Stimulated activated CD4-positive, alpha-beta T cell treated with anti-CD3 and anti-CD28 coated beads, Interleukin-15, amount 100 ng/mL, for 24 hours (primary cell): ENCODE measurements around the gene TTC21A.

Experiments used
- DNase-seq: peaks from one replicate; pipeline ENCODE4 v3.0.0-alpha.2; 2020

Gene TTC21A

GRCh38 chr3:39099738-39100499 lies 7.6 kb upstream of the TTC21A start:
- no peak for DNase-seq

GRCh38 chr3:39100500-39100886 lies 7.0 kb upstream of the TTC21A start:
- DNase-seq, result no peak

GRCh38 chr3:39101022-39101689 lies 6.3 kb upstream of the TTC21A start:
- DNase-seq, result peak; percentile 56

DNA sequence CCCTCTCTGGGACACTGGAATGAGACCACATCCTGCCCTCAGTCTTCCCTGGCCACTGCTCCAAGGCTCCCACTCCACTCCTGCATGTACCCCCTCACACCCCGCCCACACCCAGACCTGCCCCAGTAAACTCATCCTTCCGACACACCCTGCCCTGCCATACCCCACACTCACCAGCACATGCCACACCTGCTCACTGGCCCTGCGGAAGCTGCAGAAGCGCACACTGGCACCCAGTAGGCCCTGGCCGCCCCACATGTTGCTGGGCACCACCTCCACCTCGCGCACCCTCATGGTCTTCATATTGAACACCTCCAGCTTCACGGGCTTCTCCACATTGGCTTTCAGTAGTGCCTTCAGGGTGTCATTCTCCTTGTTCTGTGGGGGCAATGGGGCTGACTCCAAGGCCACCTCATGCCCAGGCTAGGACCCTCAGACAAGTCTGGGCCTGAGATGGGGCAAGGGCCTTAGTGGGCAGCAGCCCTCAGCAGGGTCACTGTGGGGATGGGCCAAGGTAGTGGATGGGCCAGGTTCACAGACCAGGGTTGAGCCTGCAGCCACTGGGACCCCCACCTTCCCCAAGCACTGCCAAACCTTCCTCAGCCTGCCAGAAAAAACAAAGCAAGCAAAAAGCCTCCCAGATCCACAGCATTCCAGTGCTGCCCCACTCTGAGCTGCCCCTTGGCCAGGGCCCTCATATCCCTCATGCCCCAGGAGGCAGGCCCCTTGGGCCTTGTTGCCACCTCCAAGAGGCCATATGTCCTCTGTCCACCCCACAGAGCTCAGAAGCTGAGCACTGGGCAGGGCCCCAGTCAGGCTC lies 4.8 kb upstream of the TTC21A start:
- DNase-seq, result no peak

DNA sequence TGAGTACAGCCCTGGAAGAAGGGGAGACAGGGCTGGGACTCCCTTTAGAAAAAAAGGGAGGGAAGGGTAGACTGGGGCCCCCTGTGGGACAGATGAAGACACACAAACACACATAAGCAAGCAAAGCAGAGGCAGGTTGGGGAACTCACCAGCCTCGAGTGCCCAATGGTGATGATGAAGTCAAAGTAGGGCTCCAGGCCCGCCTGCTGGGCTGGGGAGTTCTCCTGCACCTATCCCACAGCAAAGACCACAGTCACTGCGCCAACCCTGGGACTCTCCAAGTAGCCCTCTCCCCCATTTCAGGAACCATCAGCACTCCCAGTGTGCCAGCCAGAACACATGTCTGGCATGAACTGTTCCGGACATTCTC lies 4.2 kb upstream of the TTC21A start:
- no peak for DNase-seq

- no peak for DNase-seq
Observed at GRCh38 chr3:39103791-39104552, 3.5 kb upstream of the TTC21A start.

GRCh38 chr3:39104961-39105686 lies 2.4 kb upstream of the TTC21A start:
- DNase-seq, result peak; percentile 24

GRCh38 chr3:39105687-39106063 lies 1.8 kb upstream of the TTC21A start:
- no peak for DNase-seq

GRCh38 chr3:39106281-39106811 lies 1.1 kb upstream of the TTC21A start:
- DNase-seq, result no peak

DNA sequence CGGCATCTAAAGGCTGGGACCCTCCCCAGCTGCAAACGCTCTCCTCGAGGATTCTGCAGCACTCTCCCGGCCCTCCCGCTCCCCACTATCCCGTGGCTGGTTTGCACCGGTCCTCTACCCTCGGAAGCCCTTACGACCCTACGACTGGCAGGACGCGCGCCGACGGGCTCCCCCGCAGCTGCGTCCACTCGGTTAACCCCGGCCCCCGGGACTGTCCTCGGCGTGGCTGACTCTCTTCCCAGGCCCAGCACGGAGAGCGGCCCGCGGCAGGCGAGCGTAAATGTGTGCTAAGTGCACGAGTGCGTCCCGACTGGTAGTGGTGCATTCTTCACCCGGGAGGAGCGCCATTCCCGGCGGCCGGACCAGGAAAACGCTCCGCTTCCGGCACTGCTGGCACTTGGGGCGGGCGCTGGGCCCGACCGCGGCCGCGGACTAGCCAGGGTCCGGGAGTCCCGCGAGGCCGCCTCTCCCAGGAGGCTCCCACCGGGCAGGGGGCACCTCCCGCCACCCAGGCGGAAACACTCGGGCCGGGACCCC lies 561 bp upstream of the TTC21A start:
- peak; percentile 43 for DNase-seq

GRCh38 chr3:39108200-39108710 lies 775 bp downstream of the TTC21A start:
- peak; percentile 14 for DNase-seq

GRCh38 chr3:39109086-39109485 lies 1.6 kb downstream of the TTC21A start:
- DNase-seq, result no peak

- no peak for DNase-seq
Observed at GRCh38 chr3:39110041-39110639, 2.7 kb downstream of the TTC21A start.

GRCh38 chr3:39112113-39112512 lies 4.6 kb downstream of the TTC21A start:
- DNase-seq, result no peak

GRCh38 chr3:39112535-39112934 lies 5.1 kb downstream of the TTC21A start:
- DNase-seq, result no peak

- no peak for DNase-seq
Observed at GRCh38 chr3:39113291-39113690, 5.8 kb downstream of the TTC21A start.

DNA sequence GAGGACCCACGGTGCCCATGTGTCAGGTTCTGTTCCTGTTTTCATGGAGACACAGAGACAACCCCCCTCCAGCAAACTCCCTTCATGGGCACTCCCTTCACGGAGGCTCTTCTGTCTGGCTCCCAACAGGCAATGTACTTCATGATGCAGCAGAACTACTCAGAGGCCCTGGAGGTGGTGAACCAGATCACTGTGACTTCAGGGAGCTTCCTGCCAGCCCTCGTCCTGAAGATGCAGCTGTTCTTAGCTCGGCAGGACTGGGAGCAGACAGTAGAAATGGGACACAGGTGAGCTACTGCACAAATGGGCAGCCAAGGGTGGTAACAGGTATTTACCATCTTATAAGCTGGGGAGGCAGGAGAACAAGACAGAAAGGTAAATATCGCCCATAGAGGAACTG lies 7.0 kb downstream of the TTC21A start:
- DNase-seq, result no peak

DNA sequence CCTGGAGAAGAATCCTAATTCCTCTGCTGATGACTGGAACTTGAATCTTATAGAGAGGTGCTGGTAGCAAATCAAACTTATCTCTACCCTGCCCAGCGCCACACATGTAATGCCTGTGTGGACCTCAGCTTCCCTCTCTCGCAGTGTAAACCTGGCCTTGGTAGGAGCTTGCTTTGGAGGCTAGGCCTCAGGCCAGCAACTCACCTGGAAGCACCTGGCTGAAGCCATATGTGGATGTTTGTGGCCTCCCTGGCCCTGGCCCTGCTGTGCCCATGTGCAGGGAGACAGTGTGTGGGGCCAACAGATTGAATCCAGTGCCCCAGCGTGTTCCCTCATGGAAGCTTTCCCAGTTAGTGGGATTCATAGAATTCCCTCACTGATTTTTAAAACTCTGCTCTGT lies 8.4 kb downstream of the TTC21A start:
- DNase-seq, result no peak

- DNase-seq, result no peak
Observed at GRCh38 chr3:39118079-39118478, 10.6 kb downstream of the TTC21A start.

DNA sequence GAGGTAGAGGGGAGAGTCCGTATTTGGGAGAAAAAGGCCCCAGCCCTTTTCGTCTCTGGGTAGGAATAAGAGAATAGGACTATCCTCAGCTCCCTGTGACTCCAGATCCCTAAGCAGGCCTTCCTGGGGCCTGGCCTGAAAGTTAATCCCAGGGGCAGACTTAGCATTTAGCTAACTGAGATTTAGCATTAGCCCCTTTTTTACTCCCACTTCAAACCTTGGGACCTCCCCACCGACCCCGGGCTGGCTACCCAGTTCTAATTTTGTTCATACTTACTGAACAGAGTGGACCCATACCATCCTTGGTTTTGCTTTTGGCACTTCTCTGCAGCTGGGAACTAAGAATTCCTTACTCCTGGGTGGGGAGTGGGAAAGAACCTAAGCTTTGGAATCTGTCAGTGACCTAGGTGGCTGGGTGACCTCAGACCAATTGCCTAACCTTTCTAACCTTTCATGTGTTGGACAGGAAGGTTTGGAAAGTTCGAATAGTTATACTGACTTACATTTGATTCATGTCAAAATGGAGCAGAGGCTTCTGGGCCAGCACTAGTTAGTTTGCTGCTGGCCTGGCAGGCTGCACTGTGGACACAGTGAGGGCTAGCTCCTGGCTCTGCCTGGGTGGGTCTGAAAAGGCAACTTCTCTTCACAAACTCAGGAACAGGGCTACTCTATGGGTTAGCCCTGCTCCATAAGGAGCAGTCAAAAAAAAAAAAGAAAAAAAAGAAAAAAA lies 11.6 kb downstream of the TTC21A start:
- DNase-seq, result no peak
